Endothelial cell of umbilical vein (primary cell): ENCODE measurements around the gene PIP5K1C. TPM values are rescaled to one million over a fixed set of nuclear protein-coding genes. Genes with fewer than 3 reads are reported as not detected.
"Not testable (repeated sequence)": the region's sequence is repeated elsewhere in the genome, so short reads cannot be mapped to it uniquely, and the experiment has no call there.

Experiments
- BruUV-seq: library from RNA; stranded (reverse); fragments of 400-500 nt; replicated peaks from 2 replicates; lab custom pipeline; 2021; lab: Mats Ljungman, UMichigan
- CTCF ChIA-PET: fragments of 300-600, 350-600 bp; sonication (Branson Sonifier 250); formaldehyde crosslinking; loops from one replicate; lab custom pipeline; 2021; ENCODE audit warnings: antibody characterized with exemption, inconsistent platforms; lab: Charles Lee
- POLR2A ChIA-PET: fragments of 300-600, 350-600 bp; sonication (Branson Sonifier 250); formaldehyde crosslinking; loops from one replicate; lab custom pipeline; 2021; ENCODE audit warnings: antibody characterized with exemption, inconsistent platforms; lab: Charles Lee
- DNase-seq: peaks from one replicate; pipeline ENCODE4 v3.0.0-alpha.2; 2011; ENCODE audit warnings: low read depth, low spot score
- FAIRE-seq: peaks from 2 replicates; lab custom pipeline; 2011; peaks lifted over from hg19 to GRCh38; lab: Jason Lieb, UNC
- H2AFZ ChIP-seq: 2 replicates; pipeline ENCODE4 v1.6.0; 2012; ENCODE audit warnings: low read depth, low read length, control low read depth, inconsistent platforms
- H3K27ac ChIP-seq: 2 replicates; pipeline ENCODE4 v1.5.1; 2011; ENCODE audit warnings: low read depth, mild to moderate bottlenecking, control low read depth, low read length, moderate library complexity; ENCODE audit not compliant: insufficient read depth
- H3K27me3 ChIP-seq, 2 experiments: 2 replicates each; pipeline versions ENCODE4 v1.6.0 to v1.6.1; 2011; ENCODE audit warnings: low read length in 2 of 2, mixed read lengths in 1 of 2; ENCODE audit not compliant: control insufficient read depth in 2 of 2, insufficient read depth in 2 of 2
- H3K36me3 ChIP-seq, 2 experiments: 2 replicates in 1 of 2; 3 replicates in 1 of 2; pipeline ENCODE4 v1.5.1; 2011; ENCODE audit warnings: low read length in 2 of 2, mild to moderate bottlenecking in 1 of 2, moderate library complexity in 1 of 2; ENCODE audit not compliant: control insufficient read depth in 2 of 2, insufficient read depth in 2 of 2; ENCODE audit errors: extremely low read depth in 1 of 2
- H3K4me1 ChIP-seq: 3 replicates; pipeline ENCODE4 v1.5.1; 2011; ENCODE audit warnings: mild to moderate bottlenecking, low read length; ENCODE audit not compliant: control insufficient read depth, insufficient read depth; ENCODE audit errors: extremely low read depth
- H3K4me2 ChIP-seq: 2 replicates; pipeline ENCODE4 v1.6.1; 2011; ENCODE audit warnings: low read length, control low read depth, mixed read lengths; ENCODE audit not compliant: insufficient read depth
- H3K4me3 ChIP-seq, 3 experiments: fragments of 200-600 bp in 1 of 3; sonication (generic), shearing (Covaris generic) in 1 of 3; replicated peaks in 1 of 3; 2 replicates each; pipeline ENCODE4 v1.5.1; 2011 to 2016; ENCODE audit warnings: control low read depth in 3 of 3, low read length in 3 of 3, mild to moderate bottlenecking in 2 of 3, inconsistent platforms in 1 of 3, low read depth in 1 of 3, moderate library complexity in 1 of 3; ENCODE audit not compliant: insufficient read depth in 1 of 3
- H3K79me2 ChIP-seq: 2 replicates; pipeline ENCODE4 v1.6.0; 2012; ENCODE audit warnings: low read length, inconsistent platforms; ENCODE audit not compliant: control insufficient read depth, insufficient read depth
- H3K9ac ChIP-seq: replicated peaks from 2 replicates; pipeline ENCODE3; 2011; ENCODE audit warnings: low read length, control low read depth; ENCODE audit not compliant: insufficient read depth; ENCODE audit errors: extremely low read depth
- H3K9me1 ChIP-seq: replicated peaks from 3 replicates; pipeline ENCODE4 v1.6.0; 2011; ENCODE audit warnings: mild to moderate bottlenecking, low read length; ENCODE audit not compliant: control insufficient read depth, insufficient read depth; ENCODE audit errors: extremely low read depth
- H3K9me3 ChIP-seq: replicated peaks from 2 replicates; pipeline ENCODE4 v1.5.1; 2012; ENCODE audit warnings: low read length, inconsistent platforms; ENCODE audit not compliant: control insufficient read depth, insufficient read depth
- H4K20me1 ChIP-seq: replicated peaks from 2 replicates; pipeline ENCODE3; 2011; ENCODE audit warnings: mild to moderate bottlenecking, low read length; ENCODE audit not compliant: control insufficient read depth, insufficient read depth; ENCODE audit errors: extremely low read depth
- dilution Hi-C: fragments of 300-500 bp; cut with MboI; formaldehyde crosslinking; loops from one replicate; pipeline ENCODE4 v1.15.0; 2019; ENCODE audit warnings: low sequenced_read_pairs; ENCODE audit not compliant: extremely low pct_ligation_motif_present
- intact Hi-C: fragments of 100-400 bp; cut with micrococcal nuclease; formaldehyde crosslinking; loops from one replicate; pipeline ENCODE4 v1.10.0; 2022
- polyA plus RNA-seq, 4 experiments: library from polyadenylated mRNA; depleted of rRNA in 3 of 4; stranded (reverse) in 3 of 4; unstranded in 1 of 4; fragments of >200 nt; gene quantifications; 2 replicates each; pipeline versions ENCODE4 v1.2.1 to v1.2.3, GENCODE V29; 2011 to 2012; ENCODE audit warnings: missing spikeins in 1 of 4
- total RNA-seq: library from RNA; stranded (reverse); gene quantifications from 2 replicates; pipeline ENCODE4 v1.2.3, GENCODE V29; 2021

Gene PIP5K1C
- total and polyA plus RNA-seq, 2 donors (not counting 3 experiments of a cell fraction or from before 2014, with no cell fraction given), result 31.6 to 79.5 TPM

DNA sequence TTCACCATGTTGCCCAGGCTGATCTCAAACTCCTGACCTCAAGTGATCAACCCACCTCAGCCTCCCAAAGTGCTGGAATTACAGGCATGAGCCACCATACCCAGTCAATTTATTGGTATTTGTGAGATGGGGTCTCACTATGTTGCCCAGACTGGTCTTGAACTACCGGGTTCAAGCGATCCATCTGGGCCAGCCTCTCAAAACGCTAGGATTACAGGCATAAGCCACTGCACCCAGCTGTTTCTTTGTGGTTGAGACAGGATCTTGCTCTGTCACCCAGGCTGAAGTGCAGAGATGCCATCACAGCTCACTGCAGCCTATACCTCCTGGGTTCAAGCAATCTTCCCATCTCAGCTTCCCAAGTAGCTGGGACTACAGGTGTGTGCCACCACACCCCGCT is 118.5 kb downstream of the PIP5K1C start:
- H3K79me2 ChIP-seq, H3K4me2 ChIP-seq, H3K36me3 ChIP-seq, POLR2A ChIA-PET, dilution Hi-C loops, intact Hi-C loops, H2AFZ ChIP-seq, H3K9me3 ChIP-seq, FAIRE-seq, H3K27me3 ChIP-seq, H3K4me3 ChIP-seq, H4K20me1 ChIP-seq, BruUV-seq, H3K9ac ChIP-seq, H3K9me1 ChIP-seq, H3K27ac ChIP-seq, DNase-seq: not testable (repeated sequence)
- CTCF ChIA-PET, result interaction anchor here (1.1 kb wide), 1 partner anchor 26 kb away, joined by 3 read pairs; no protein-coding TSS in a partner anchor
- peaks cover 11% of the 10 kb centered on the region for H3K4me1 ChIP-seq

Other genes with a start within 250 kb of the PIP5K1C start
- gene SMIM24, start 219.9 kb downstream of the PIP5K1C start, total RNA-seq, result not detected in 2 replicates
- not detected in 2 replicates for gene SMIM24, start 219.9 kb downstream of the PIP5K1C start, polyA plus RNA-seq
- gene SMIM44, start 217.0 kb downstream of the PIP5K1C start, total RNA-seq, result not detected in 2 replicates
- not detected in 2 replicates for gene SMIM44, start 217.0 kb downstream of the PIP5K1C start, polyA plus RNA-seq
- gene DOHH, start 199.8 kb downstream of the PIP5K1C start, total RNA-seq, result 14.8 and 15.2 TPM in 2 replicates
- gene DOHH, start 199.8 kb downstream of the PIP5K1C start, polyA plus RNA-seq, result 8.0 and 8.7 TPM in 2 replicates
- 60.4 and 60.5 TPM in 2 replicates for gene FZR1, start 194.2 kb downstream of the PIP5K1C start, total RNA-seq
- 35.9 and 45.0 TPM in 2 replicates for gene FZR1, start 194.2 kb downstream of the PIP5K1C start, polyA plus RNA-seq
- 0.53 and 0.73 TPM in 2 replicates for gene TEKTIP1, start 161.3 kb downstream of the PIP5K1C start, total RNA-seq
- gene TEKTIP1, start 161.3 kb downstream of the PIP5K1C start, polyA plus RNA-seq, result not detected in 2 replicates
- 78.9 and 80.4 TPM in 2 replicates for gene MFSD12, start 142.9 kb downstream of the PIP5K1C start, total RNA-seq
- 51.7 and 66.9 TPM in 2 replicates for gene MFSD12, start 142.9 kb downstream of the PIP5K1C start, polyA plus RNA-seq
- gene HMG20B, start 127.5 kb downstream of the PIP5K1C start, total RNA-seq, result 98.0 and 98.2 TPM in 2 replicates
- 53.2 and 63.9 TPM in 2 replicates for gene HMG20B, start 127.5 kb downstream of the PIP5K1C start, polyA plus RNA-seq
- 6.6 and 7.1 TPM in 2 replicates for gene GIPC3, start 115.0 kb downstream of the PIP5K1C start, total RNA-seq
- gene GIPC3, start 115.0 kb downstream of the PIP5K1C start, polyA plus RNA-seq, result 1.9 and 2.2 TPM in 2 replicates
- 2.9 and 3.4 TPM in 2 replicates for gene TBXA2R, start 93.6 kb downstream of the PIP5K1C start, total RNA-seq
- gene TBXA2R, start 93.6 kb downstream of the PIP5K1C start, polyA plus RNA-seq, result 2.4 TPM in 2 replicates
- gene CACTIN, start 73.7 kb downstream of the PIP5K1C start, total RNA-seq, result 36.1 and 36.4 TPM in 2 replicates
- gene CACTIN, start 73.7 kb downstream of the PIP5K1C start, polyA plus RNA-seq, result 29.7 and 31.8 TPM in 2 replicates
- not detected in 2 replicates for gene TJP3, start 7.9 kb upstream of the PIP5K1C start, total RNA-seq
- 0.10 TPM in 1 of 2 replicates, not detected in the other for gene TJP3, start 7.9 kb upstream of the PIP5K1C start, polyA plus RNA-seq
- 23.4 and 24.3 TPM in 2 replicates for gene APBA3, start 61.2 kb upstream of the PIP5K1C start, total RNA-seq
- gene APBA3, start 61.2 kb upstream of the PIP5K1C start, polyA plus RNA-seq, result 25.1 and 41.7 TPM in 2 replicates
- 67.5 and 76.3 TPM in 2 replicates for gene MRPL54, start 62.2 kb upstream of the PIP5K1C start, total RNA-seq
- gene MRPL54, start 62.2 kb upstream of the PIP5K1C start, polyA plus RNA-seq, result 80.2 and 93.1 TPM in 2 replicates
- not detected in 2 replicates for gene RAX2, start 71.8 kb upstream of the PIP5K1C start, total RNA-seq
- gene RAX2, start 71.8 kb upstream of the PIP5K1C start, polyA plus RNA-seq, result not detected in 2 replicates
- not detected in 2 replicates for gene MATK, start 85.9 kb upstream of the PIP5K1C start, total RNA-seq
- gene MATK, start 85.9 kb upstream of the PIP5K1C start, polyA plus RNA-seq, result not detected in 2 replicates
- gene ZFR2, start 168.6 kb upstream of the PIP5K1C start, total RNA-seq, result not detected in 2 replicates
- gene ZFR2, start 168.6 kb upstream of the PIP5K1C start, polyA plus RNA-seq, result 0.11 TPM in 1 of 2 replicates, not detected in the other
- not detected in 2 replicates for gene ATCAY, start 180.2 kb upstream of the PIP5K1C start, total RNA-seq
- 0.03 TPM in 1 of 2 replicates, not detected in the other for gene ATCAY, start 180.2 kb upstream of the PIP5K1C start, polyA plus RNA-seq
- not detected in 2 replicates for gene NMRK2, start 232.6 kb upstream of the PIP5K1C start, total RNA-seq
- gene NMRK2, start 232.6 kb upstream of the PIP5K1C start, polyA plus RNA-seq, result not detected in 2 replicates